Measurements from ENCODE around the gene LRRC17. TPM values are rescaled to one million over a fixed set of nuclear protein-coding genes. Genes with fewer than 3 reads are reported as not detected.

The LRRC17 gene
- total and polyA plus RNA-seq, 9 of the 15 experiments (the other 6 are each of a cell fraction or from before 2014, with no cell fraction given), result 0.03 to 0.18 (median 0.12) TPM; not detected in 5

- TF ChIP-seq FOXJ2 (tag; IDR thresholded peaks at IDR 0.05) (no peak), ATF6 (CRISPR knock-in tag; IDR thresholded peaks at IDR 0.05) (no peak), ZNF3 (CRISPR knock-in tag; IDR thresholded peaks at IDR 0.05) (0 out of 2 replicates have a peak, but pooled peaks have one; percentile 59), POLR2G (IDR thresholded peaks at IDR 0.05; ENCODE audit: low read depth, low read length) (0 out of 2 replicates have a peak, but pooled peaks have one; percentile 20), MEIS2 (IDR thresholded peaks at IDR 0.05; ENCODE audit: partially characterized antibody) (peak; percentile 94), SNIP1 (IDR thresholded peaks at IDR 0.05; ENCODE audit: low read depth) (no peak), ARID1B (IDR thresholded peaks at IDR 0.05) (no peak), ZNF778 (CRISPR knock-in tag; IDR thresholded peaks at IDR 0.05) (no peak), MECOM (CRISPR knock-in tag; IDR thresholded peaks at IDR 0.05) (0 out of 2 replicates have a peak, but pooled peaks have one; percentile 21), SNAPC5 (CRISPR knock-in tag; IDR thresholded peaks at IDR 0.05) (no peak), ZFX (CRISPR knock-in tag; IDR thresholded peaks at IDR 0.05) (peak; percentile 26; the same call in 1 of the 2 replicates), PBX2 (CRISPR knock-in tag; IDR thresholded peaks at IDR 0.05; ENCODE audit: low read depth) (no peak), PBX2 (tag; conservative IDR thresholded peaks at IDR 0.05; ENCODE audit: low read depth) (peak; percentile 82), EP400 (IDR thresholded peaks at IDR 0.05) (0 out of 2 replicates have a peak, but pooled peaks have one; percentile 6), TEAD2 (tag; IDR thresholded peaks at IDR 0.05) (no peak), JUNB (CRISPR knock-in tag; conservative IDR thresholded peaks at IDR 0.05) (no peak), ZNF224 (CRISPR knock-in tag; IDR thresholded peaks at IDR 0.05) (no peak), CHD2 (IDR thresholded peaks at IDR 0.05; ENCODE audit: low read depth, low read length) (no peak), ZNF395 (CRISPR knock-in tag; IDR thresholded peaks at IDR 0.05) (no peak), POLR2AphosphoS2 (IDR thresholded peaks at IDR 0.05; ENCODE audit: low read length) (no peak; the same call in none of the 2 replicates), SMARCC2 (IDR thresholded peaks at IDR 0.05; ENCODE audit: low read depth) (no peak)
Measured at GRCh38 chr7:102988631-102989560, 76.1 kb downstream of the LRRC17 start (continued).
